GM12878 (cell line): ENCODE results near the gene OPCML. TPM values are rescaled to one million over a fixed set of nuclear protein-coding genes. Genes with fewer than 3 reads are reported as not detected.

Source experiments
- ATAC-seq: fragments of 200-7000 bp; cut with Tn5 transposase; 3 replicates; pipeline ENCODE4 v1.9.1; 2020; ENCODE audit warnings: mild to moderate bottlenecking, moderate library complexity
- BruUV-seq: library from RNA; stranded (reverse); fragments of 400-500 nt; replicated peaks from 2 replicates; lab custom pipeline; 2021; lab: Mats Ljungman, UMichigan
- CTCF ChIA-PET: fragments of 300-600 bp; sonication (Branson Sonifier 250); formaldehyde crosslinking; extraction: SDS; loops from one replicate; lab custom pipeline; 2021; ENCODE audit warnings: inconsistent platforms; lab: Yijun Ruan, JAX
- POLR2A ChIA-PET: fragments of 350-600 bp; formaldehyde crosslinking; extraction: SDS; loops from one replicate; lab custom pipeline; 2021; ENCODE audit warnings: inconsistent platforms; lab: Charles Lee
- RAD21 ChIA-PET: fragments of 300-600 bp; sonication (Branson Sonifier 250); formaldehyde crosslinking; loops from one replicate; lab custom pipeline; 2023; ENCODE audit warnings: antibody characterized with exemption; ENCODE audit not compliant: unreplicated experiment; lab: Charles Lee
- SMC1A ChIA-PET: fragments of 300-600 bp; sonication (Branson Sonifier 250); formaldehyde crosslinking; loops from one replicate; lab custom pipeline; 2023; ENCODE audit not compliant: unreplicated experiment, uncharacterized antibody; lab: Charles Lee
- DNase-seq: peaks from one replicate; pipeline ENCODE4 v3.0.0-alpha.2; 2011; ENCODE audit warnings: low read depth, low spot score
- FAIRE-seq: peaks from 3 replicates; lab custom pipeline; 2011; peaks lifted over from hg19 to GRCh38; lab: Jason Lieb, UNC
- H2AFZ ChIP-seq: 2 replicates; pipeline ENCODE4 v1.6.0; 2011; ENCODE audit warnings: low read depth, low read length, control low read depth; ENCODE audit not compliant: control insufficient read depth
- H3K27ac ChIP-seq: 2 replicates; pipeline ENCODE4 v1.5.1; 2011; ENCODE audit warnings: control low read depth; ENCODE audit not compliant: control insufficient read depth, insufficient read depth
- H3K27me3 ChIP-seq, 2 experiments: replicated peaks in 1 of 2; 2 replicates each; pipeline versions ENCODE4 v1.6.0 to v1.6.1; 2011; ENCODE audit warnings: low read length in 1 of 2; ENCODE audit not compliant: control insufficient read depth in 2 of 2, insufficient read depth in 2 of 2
- H3K36me3 ChIP-seq, 2 experiments: 2 replicates each; pipeline ENCODE4 v1.5.1; 2011; ENCODE audit warnings: low read length in 1 of 2; ENCODE audit not compliant: control insufficient read depth in 2 of 2, insufficient read depth in 2 of 2
- H3K4me1 ChIP-seq: 2 replicates; pipeline ENCODE4 v1.6.1; 2011; ENCODE audit warnings: mild to moderate bottlenecking, low read length, moderate library complexity, mixed read lengths; ENCODE audit not compliant: control insufficient read depth, insufficient read depth
- H3K4me2 ChIP-seq: 2 replicates; pipeline ENCODE4 v1.6.0; 2011; ENCODE audit warnings: control low read depth; ENCODE audit not compliant: control insufficient read depth, insufficient read depth
- H3K4me3 ChIP-seq: fragments of 200-600 bp; sonication (generic); 2 replicates; pipeline ENCODE4 v1.5.1; 2016
- H3K79me2 ChIP-seq: 2 replicates; pipeline ENCODE4 v1.6.0; 2011; ENCODE audit warnings: low read length; ENCODE audit not compliant: control insufficient read depth, insufficient read depth
- H3K9ac ChIP-seq: 2 replicates; pipeline ENCODE4 v1.8.0; 2011; ENCODE audit warnings: low read length, control low read depth, mixed read lengths; ENCODE audit not compliant: control insufficient read depth, insufficient read depth
- H3K9me3 ChIP-seq: replicated peaks from 3 replicates; pipeline ENCODE4 v1.5.1; 2011; ENCODE audit warnings: mild to moderate bottlenecking, low read length; ENCODE audit not compliant: control insufficient read depth, insufficient read depth
- H4K20me1 ChIP-seq: 2 replicates; pipeline ENCODE4 v1.6.0; 2011; ENCODE audit not compliant: control insufficient read depth, insufficient read depth
- CEBPB ChIP-seq, 2 experiments: fragments of 150-350 bp in 1 of 2; IDR thresholded peaks; 2 replicates each; pipeline ENCODE4 v1.6.1; 2012 to 2014; ENCODE audit warnings: low read depth in 2 of 2, low read length in 2 of 2, borderline replicate concordance in 1 of 2, inconsistent platforms in 1 of 2
- DPF2 ChIP-seq: fragments of 450-650 bp; IDR thresholded peaks from 2 replicates; pipeline ENCODE4 v1.6.1; 2017; ENCODE audit warnings: mild to moderate bottlenecking
- E2F8 ChIP-seq: fragments of 450-650 bp; IDR thresholded peaks from 2 replicates; pipeline ENCODE4 v1.6.1; 2018; ENCODE audit warnings: mild to moderate bottlenecking, low read depth, moderate library complexity; ENCODE audit not compliant: partially characterized antibody
- IKZF2 ChIP-seq, 2 experiments: fragments of 450-650 bp; IDR thresholded peaks; 2 replicates each; pipeline ENCODE4 v1.6.1; 2017; ENCODE audit warnings: mild to moderate bottlenecking in 2 of 2, moderate library complexity in 2 of 2
- IRF4 ChIP-seq: IDR thresholded peaks from 2 replicates; pipeline ENCODE4 v1.6.1; 2011; ENCODE audit warnings: low read depth, low read length
- KDM1A ChIP-seq: fragments of 200-600 bp; sonication (generic); IDR thresholded peaks from 2 replicates; pipeline ENCODE4 v1.6.1; 2016; ENCODE audit warnings: borderline replicate concordance
- KLF5 ChIP-seq: fragments of 450-650 bp; IDR thresholded peaks from 2 replicates; pipeline ENCODE4 v1.6.1; 2014; ENCODE audit warnings: mild to moderate bottlenecking; ENCODE audit not compliant: partially characterized antibody
- MEF2A ChIP-seq: IDR thresholded peaks from 2 replicates; pipeline ENCODE4 v1.6.1; 2011; ENCODE audit warnings: low read depth, mild to moderate bottlenecking, low read length, moderate library complexity; ENCODE audit not compliant: insufficient read depth
- MEF2B ChIP-seq: fragments of 450-650 bp; IDR thresholded peaks from 2 replicates; pipeline ENCODE4 v1.6.1; 2018; ENCODE audit warnings: mild to moderate bottlenecking, moderate library complexity; ENCODE audit not compliant: partially characterized antibody, poor library complexity, severe bottlenecking
- MTA2 ChIP-seq: fragments of 450-650 bp; IDR thresholded peaks from 2 replicates; pipeline ENCODE4 v1.6.1; 2016; ENCODE audit warnings: low read depth, mild to moderate bottlenecking, moderate library complexity
- NFYA ChIP-seq: IDR thresholded peaks from 2 replicates; pipeline ENCODE4 v1.6.1; 2011; ENCODE audit warnings: low read depth, mild to moderate bottlenecking, low read length, improper control_type of control experiment, borderline replicate concordance
- PAX8 ChIP-seq: fragments of 450-650 bp; IDR thresholded peaks from 2 replicates; pipeline ENCODE4 v1.6.1; 2017; ENCODE audit warnings: mild to moderate bottlenecking, moderate library complexity
- POLR2AphosphoS2 ChIP-seq: IDR thresholded peaks from 2 replicates; pipeline ENCODE4 v1.6.1; 2011; ENCODE audit warnings: low read depth, mild to moderate bottlenecking, low read length, improper control_type of control experiment, moderate library complexity
- RBBP5 ChIP-seq: fragments of 200-600 bp; sonication (generic); conservative IDR thresholded peaks from 2 replicates; pipeline ENCODE4 v1.6.1; 2016
- SKIL ChIP-seq: fragments of 450-650 bp; IDR thresholded peaks from 2 replicates; pipeline ENCODE4 v1.6.1; 2017; ENCODE audit warnings: mild to moderate bottlenecking, low read depth, inconsistent platforms; ENCODE audit not compliant: poor library complexity, severe bottlenecking
- ZNF24 ChIP-seq: fragments of 450-650 bp; IDR thresholded peaks from 2 replicates; pipeline ENCODE4 v1.6.1; 2017; ENCODE audit warnings: antibody characterized with exemption, mild to moderate bottlenecking
- WGBS: methylation state at CpG from one replicate; pipeline ENCODE4 v1.1.6; 2016; ENCODE audit warnings: low lambda C conversion rate; ENCODE audit not compliant: insufficient replicate concordance, insufficient coverage; ENCODE audit errors: missing lambda C conversion rate; 5-methylcytosine and 5-hydroxymethylcytosine counted together
- in situ Hi-C: fragments of 300-500 bp; cut with MboI; formaldehyde crosslinking; loops from 9 replicates; pipeline ENCODE4 v1.14.3; 2018; ENCODE audit warnings: mixed read lengths
- intact Hi-C: fragments of 100-400 bp; cut with micrococcal nuclease; formaldehyde crosslinking; loops from one replicate; pipeline ENCODE4 v1.14.2; 2022; ENCODE audit not compliant: unreplicated experiment
- polyA plus RNA-seq, 11 experiments: library from polyadenylated mRNA; depleted of rRNA in 4 of 11; unstranded in 6 of 11; stranded (reverse) in 5 of 11; fragments of >200 nt; fragmentation: Nextera tagmentation in 4 of 11; fragmentation: Illumina TruSeq in 1 of 11; extraction: Ambion mirVana in 4 of 11; extraction: Trizol in 1 of 11; gene quantifications; 1 replicate in 1 of 11; 2 replicates in 10 of 11; pipeline versions ENCODE4 v1.2.1 to v1.2.3, GENCODE V29; 2011 to 2016; ENCODE audit warnings: inconsistent platforms in 2 of 11, missing spikeins in 2 of 11, low read depth in 1 of 11
- total RNA-seq, 4 experiments: library from RNA; depleted of rRNA in 3 of 4; stranded (reverse); fragments of >200 nt in 3 of 4; fragmentation: Illumina TruSeq in 1 of 4; extraction: Trizol in 1 of 4; gene quantifications; 2 replicates each; pipeline versions ENCODE4 v1.2.1 to v1.2.3, GENCODE V29; 2013 to 2021
- TF ChIP-seq, protein P1 (sequence below): fragments of 450-650 bp; IDR thresholded peaks from 2 replicates; pipeline ENCODE4 v1.6.1; 2017; ENCODE audit warnings: mild to moderate bottlenecking

The OPCML gene
- total and polyA plus RNA-seq, 10 of the 15 experiments (the other 5 are each of a cell fraction or from before 2014, with no cell fraction given), result 0.84 TPM; not detected in 9

DNA sequence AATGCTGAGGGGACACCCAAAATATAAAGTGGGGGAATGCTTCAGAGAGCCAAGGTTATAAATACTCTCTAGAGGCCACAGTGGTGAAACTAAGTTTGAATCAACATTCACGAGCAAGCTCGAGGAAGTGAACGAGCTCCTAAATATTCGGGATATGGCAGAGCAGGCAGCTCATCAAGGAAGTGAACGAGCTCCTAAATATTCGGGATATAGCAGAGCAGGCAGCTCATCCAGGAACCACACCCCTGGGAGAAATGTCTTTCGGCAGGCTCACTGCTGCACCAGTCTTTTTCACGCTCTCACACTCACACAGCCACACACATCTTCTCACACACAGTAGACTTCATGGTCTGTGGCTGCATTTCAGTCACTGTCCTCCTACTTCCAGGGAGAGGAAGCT lies 787.5 kb downstream of the OPCML start:
- no peak for FAIRE-seq
- no peak overlapping the region for H3K4me2 ChIP-seq
- POLR2A ChIA-PET, result no interaction called here
- SMC1A ChIA-PET, result no interaction called here
- no peaks in the 10 kb centered on the region for H3K9me3 ChIP-seq
- H3K79me2 ChIP-seq, result no peaks in the 10 kb centered on the region
- no peak overlapping the region for H3K9ac ChIP-seq
- intact Hi-C loops, result no loop called here
- CTCF ChIA-PET, result interaction anchor here (1.3 kb wide), 1 partner anchor 196 kb away, joined by 3 read pairs; no protein-coding TSS in a partner anchor
- no peaks in the 10 kb centered on the region for H3K4me1 ChIP-seq
- in situ Hi-C loops, result no loop called here
- DNase-seq, result no peak
- no peaks in the 10 kb centered on the region for H4K20me1 ChIP-seq
- H2AFZ ChIP-seq, result no peak overlapping the region
- TF ChIP-seq IKZF2 (IDR thresholded peaks at IDR 0.05), result no peak
- TF ChIP-seq PAX8, result no peak
- no peak for TF ChIP-seq ZNF24
- TF ChIP-seq MEF2A, result no peak
- TF ChIP-seq E2F8, result no peak
- TF ChIP-seq DPF2, result no peak
- no peak for TF ChIP-seq MEF2B
- no peak for TF ChIP-seq KDM1A
- no peak for TF ChIP-seq POLR2AphosphoS2
- TF ChIP-seq MTA2, result no peak
- TF ChIP-seq CEBPB (IDR thresholded peaks at IDR 0.05; ENCODE audit: borderline replicate concordance in 1 of 2, low read depth in 2 of 2, low read length in 2 of 2), result no peak
- TF ChIP-seq, protein P1, sequence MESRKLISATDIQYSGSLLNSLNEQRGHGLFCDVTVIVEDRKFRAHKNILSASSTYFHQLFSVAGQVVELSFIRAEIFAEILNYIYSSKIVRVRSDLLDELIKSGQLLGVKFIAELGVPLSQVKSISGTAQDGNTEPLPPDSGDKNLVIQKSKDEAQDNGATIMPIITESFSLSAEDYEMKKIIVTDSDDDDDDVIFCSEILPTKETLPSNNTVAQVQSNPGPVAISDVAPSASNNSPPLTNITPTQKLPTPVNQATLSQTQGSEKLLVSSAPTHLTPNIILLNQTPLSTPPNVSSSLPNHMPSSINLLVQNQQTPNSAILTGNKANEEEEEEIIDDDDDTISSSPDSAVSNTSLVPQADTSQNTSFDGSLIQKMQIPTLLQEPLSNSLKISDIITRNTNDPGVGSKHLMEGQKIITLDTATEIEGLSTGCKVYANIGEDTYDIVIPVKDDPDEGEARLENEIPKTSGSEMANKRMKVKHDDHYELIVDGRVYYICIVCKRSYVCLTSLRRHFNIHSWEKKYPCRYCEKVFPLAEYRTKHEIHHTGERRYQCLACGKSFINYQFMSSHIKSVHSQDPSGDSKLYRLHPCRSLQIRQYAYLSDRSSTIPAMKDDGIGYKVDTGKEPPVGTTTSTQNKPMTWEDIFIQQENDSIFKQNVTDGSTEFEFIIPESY, result no peak
- no peak for TF ChIP-seq SKIL
- no peak for TF ChIP-seq NFYA
- no peak for TF ChIP-seq IRF4
- no peak for TF ChIP-seq RBBP5
- no peak for TF ChIP-seq KLF5
- H3K4me3 ChIP-seq, result no peak overlapping the region
- no peak for ATAC-seq
- RAD21 ChIA-PET, result no interaction called here
- no peak overlapping the region for H3K27ac ChIP-seq
- no TSS peak for BruUV-seq
- 13% methylated on average over 6 of the region's 8 CpGs for WGBS
- no peaks in the 10 kb centered on the region for H3K36me3 ChIP-seq
- H3K27me3 ChIP-seq, result no peaks in the 10 kb centered on the region; a peak in 1 of 4 replicates
